Measurements from ENCODE around the gene FRS2. TPM values are rescaled to one million over a fixed set of nuclear protein-coding genes. Genes with fewer than 3 reads are reported as not detected.

The FRS2 gene
- polyA plus RNA-seq, 1 donor from 2014 or later: 20.2 TPM

GRCh38 chr12:69616025-69616424 is 145.8 kb downstream of the FRS2 start:
- no peaks in the 10 kb centered on the region for H3F3A ChIP-seq (ENCODE audit: insufficient read depth, low read length, poor library complexity, severe bottlenecking)
- no peaks in the 10 kb centered on the region for H3K79me2 ChIP-seq (replicated peaks; ENCODE audit: insufficient read depth, low read length)
- no peak overlapping the region for H3K9ac ChIP-seq (ENCODE audit: low read length)
- H3K36me3 ChIP-seq (ENCODE audit: insufficient read depth, low read length): no peaks in the 10 kb centered on the region
- no peaks in the 10 kb centered on the region for H4K20me1 ChIP-seq (ENCODE audit: insufficient read depth)
- no peak overlapping the region for H2AFZ ChIP-seq (ENCODE audit: low read depth, low read length)
- no peaks in the 10 kb centered on the region for H3K9me3 ChIP-seq (ENCODE audit: low read length)
- H3K4me2 ChIP-seq (ENCODE audit: low read length): no peak overlapping the region
- no peak for TF ChIP-seq MXI1 (conservative IDR thresholded peaks at IDR 0.05; ENCODE audit: poor library complexity, severe bottlenecking)
- H3K9me2 ChIP-seq (ENCODE audit: insufficient read depth, low read length): no peaks in the 10 kb centered on the region
- H3K27me3 ChIP-seq (ENCODE audit: insufficient read depth, low read depth, low read length): no peaks in the 10 kb centered on the region
- no peak overlapping the region for H3K27ac ChIP-seq (ENCODE audit: low read length)
- H3K4me3 ChIP-seq (ENCODE audit: low read length): no peak overlapping the region

- Histone ChIP-seq H3K9ac (ENCODE audit: low read length) (no peak overlapping the region), H3K36me3 (ENCODE audit: insufficient read depth, low read length) (no peaks in the 10 kb centered on the region), H3K27ac (ENCODE audit: low read length) (no peak overlapping the region), H3K4me3 (ENCODE audit: low read length) (no peak overlapping the region), H3F3A (ENCODE audit: insufficient read depth, low read length, poor library complexity, severe bottlenecking) (no peaks in the 10 kb centered on the region), H3K27me3 (ENCODE audit: insufficient read depth, low read depth, low read length) (no peaks in the 10 kb centered on the region), H3K4me2 (ENCODE audit: low read length) (no peak overlapping the region), H3K9me2 (ENCODE audit: insufficient read depth, low read length) (no peaks in the 10 kb centered on the region), H2AFZ (ENCODE audit: low read depth, low read length) (no peak overlapping the region), H4K20me1 (ENCODE audit: insufficient read depth) (no peaks in the 10 kb centered on the region), H3K9me3 (ENCODE audit: low read length) (no peaks in the 10 kb centered on the region), H3K79me2 (replicated peaks; ENCODE audit: insufficient read depth, low read length) (no peaks in the 10 kb centered on the region)
- no peak for TF ChIP-seq POLR2AphosphoS5 (IDR thresholded peaks at IDR 0.05)
- TF ChIP-seq, protein P1, sequence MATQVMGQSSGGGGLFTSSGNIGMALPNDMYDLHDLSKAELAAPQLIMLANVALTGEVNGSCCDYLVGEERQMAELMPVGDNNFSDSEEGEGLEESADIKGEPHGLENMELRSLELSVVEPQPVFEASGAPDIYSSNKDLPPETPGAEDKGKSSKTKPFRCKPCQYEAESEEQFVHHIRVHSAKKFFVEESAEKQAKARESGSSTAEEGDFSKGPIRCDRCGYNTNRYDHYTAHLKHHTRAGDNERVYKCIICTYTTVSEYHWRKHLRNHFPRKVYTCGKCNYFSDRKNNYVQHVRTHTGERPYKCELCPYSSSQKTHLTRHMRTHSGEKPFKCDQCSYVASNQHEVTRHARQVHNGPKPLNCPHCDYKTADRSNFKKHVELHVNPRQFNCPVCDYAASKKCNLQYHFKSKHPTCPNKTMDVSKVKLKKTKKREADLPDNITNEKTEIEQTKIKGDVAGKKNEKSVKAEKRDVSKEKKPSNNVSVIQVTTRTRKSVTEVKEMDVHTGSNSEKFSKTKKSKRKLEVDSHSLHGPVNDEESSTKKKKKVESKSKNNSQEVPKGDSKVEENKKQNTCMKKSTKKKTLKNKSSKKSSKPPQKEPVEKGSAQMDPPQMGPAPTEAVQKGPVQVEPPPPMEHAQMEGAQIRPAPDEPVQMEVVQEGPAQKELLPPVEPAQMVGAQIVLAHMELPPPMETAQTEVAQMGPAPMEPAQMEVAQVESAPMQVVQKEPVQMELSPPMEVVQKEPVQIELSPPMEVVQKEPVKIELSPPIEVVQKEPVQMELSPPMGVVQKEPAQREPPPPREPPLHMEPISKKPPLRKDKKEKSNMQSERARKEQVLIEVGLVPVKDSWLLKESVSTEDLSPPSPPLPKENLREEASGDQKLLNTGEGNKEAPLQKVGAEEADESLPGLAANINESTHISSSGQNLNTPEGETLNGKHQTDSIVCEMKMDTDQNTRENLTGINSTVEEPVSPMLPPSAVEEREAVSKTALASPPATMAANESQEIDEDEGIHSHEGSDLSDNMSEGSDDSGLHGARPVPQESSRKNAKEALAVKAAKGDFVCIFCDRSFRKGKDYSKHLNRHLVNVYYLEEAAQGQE (IDR thresholded peaks at IDR 0.05; ENCODE audit: borderline replicate concordance): no peak
- no peak for TF ChIP-seq EP300 (conservative IDR thresholded peaks at IDR 0.05; ENCODE audit: poor library complexity, severe bottlenecking)
- TF ChIP-seq SMC3 (conservative IDR thresholded peaks at IDR 0.05; ENCODE audit: poor library complexity): no peak
- TF ChIP-seq TAF1 (IDR thresholded peaks at IDR 0.05; ENCODE audit: low read depth): no peak
- no peak for TF ChIP-seq CTCF (IDR thresholded peaks at IDR 0.05; ENCODE audit: poor library complexity, severe bottlenecking)
- no peak for TF ChIP-seq RAD21 (conservative IDR thresholded peaks at IDR 0.05)
- no peak for TF ChIP-seq MXI1 (conservative IDR thresholded peaks at IDR 0.05; ENCODE audit: poor library complexity, severe bottlenecking)
- no peak for TF ChIP-seq EZH2 (IDR thresholded peaks at IDR 0.05; ENCODE audit: borderline replicate concordance, insufficient read depth, low read length, poor library complexity, severe bottlenecking)
Measured at GRCh38 chr12:69619050-69619449, 148.9 kb downstream of the FRS2 start.

GRCh38 chr12:69620077-69620476 is 149.9 kb downstream of the FRS2 start:
- H3K9ac ChIP-seq (ENCODE audit: low read length): no peak overlapping the region
- H2AFZ ChIP-seq (ENCODE audit: low read depth, low read length): no peak overlapping the region
- H3K36me3 ChIP-seq (ENCODE audit: insufficient read depth, low read length): no peaks in the 10 kb centered on the region
- H3K9me2 ChIP-seq (ENCODE audit: insufficient read depth, low read length): no peaks in the 10 kb centered on the region
- no peaks in the 10 kb centered on the region for H3K9me3 ChIP-seq (ENCODE audit: low read length)
- no peaks in the 10 kb centered on the region for H4K20me1 ChIP-seq (ENCODE audit: insufficient read depth)
- TF ChIP-seq TAF1 (IDR thresholded peaks at IDR 0.05; ENCODE audit: low read depth) (no peak), MXI1 (conservative IDR thresholded peaks at IDR 0.05; ENCODE audit: poor library complexity, severe bottlenecking) (no peak), EZH2 (IDR thresholded peaks at IDR 0.05; ENCODE audit: borderline replicate concordance, insufficient read depth, low read length, poor library complexity, severe bottlenecking) (no peak), EP300 (conservative IDR thresholded peaks at IDR 0.05; ENCODE audit: poor library complexity, severe bottlenecking) (no peak), RAD21 (conservative IDR thresholded peaks at IDR 0.05) (no peak), POLR2AphosphoS5 (IDR thresholded peaks at IDR 0.05) (no peak), CTCF (IDR thresholded peaks at IDR 0.05; ENCODE audit: poor library complexity, severe bottlenecking) (no peak), SMC3 (conservative IDR thresholded peaks at IDR 0.05; ENCODE audit: poor library complexity) (no peak)
- TF ChIP-seq, protein P1 (IDR thresholded peaks at IDR 0.05; ENCODE audit: borderline replicate concordance): no peak
- H3K79me2 ChIP-seq (replicated peaks; ENCODE audit: insufficient read depth, low read length): no peaks in the 10 kb centered on the region
- H3K4me3 ChIP-seq (ENCODE audit: low read length): no peak overlapping the region
- H3K27ac ChIP-seq (ENCODE audit: low read length): no peak overlapping the region
- H3K27me3 ChIP-seq (ENCODE audit: insufficient read depth, low read depth, low read length): no peaks in the 10 kb centered on the region
- no peak overlapping the region for H3K4me2 ChIP-seq (ENCODE audit: low read length)
- no peaks in the 10 kb centered on the region for H3F3A ChIP-seq (ENCODE audit: insufficient read depth, low read length, poor library complexity, severe bottlenecking)

All from neural cell (in vitro differentiated cells).